ENCODE measurements around the gene EAPP.
"Not testable (repeated sequence)": the region's sequence is repeated elsewhere in the genome, so short reads cannot be mapped to it uniquely, and the experiment has no call there.

The EAPP gene

GRCh38 chr14:34538871-34539406, 562 bp downstream of the EAPP start:
- ATAC-seq (ENCODE audit: low read depth), result peak; percentile 7; the same call in 2 of the 3 replicates
- H3K9me3 ChIP-seq (ENCODE audit: severe bottlenecking), result no peaks in the 10 kb centered on the region
- peaks cover 11% of the 10 kb centered on the region for H3K4me1 ChIP-seq (ENCODE audit: insufficient read depth, poor library complexity, severe bottlenecking)
- peak overlapping the region; percentile 83 for H3K4me3 ChIP-seq (ENCODE audit: severe bottlenecking)
- H3K27ac ChIP-seq (ENCODE audit: poor library complexity, severe bottlenecking), result peak overlapping the region; percentile 42
- H3K27me3 ChIP-seq (ENCODE audit: insufficient read depth, poor library complexity, severe bottlenecking), result no peaks in the 10 kb centered on the region
- H3K36me3 ChIP-seq (ENCODE audit: low read depth), result peaks cover 30% of the 10 kb centered on the region
- no peak for TF ChIP-seq CTCF (IDR thresholded peaks at IDR 0.05; ENCODE audit: poor library complexity, severe bottlenecking)
- no peak for DNase-seq (ENCODE audit: low spot score)

GRCh38 chr14:34538096-34538495, 1.4 kb downstream of the EAPP start:
- H3K4me1 ChIP-seq (ENCODE audit: insufficient read depth, poor library complexity, severe bottlenecking), result peaks cover 11% of the 10 kb centered on the region
- not testable (repeated sequence) for DNase-seq (ENCODE audit: low spot score); H3K9me3 ChIP-seq (ENCODE audit: severe bottlenecking); H3K27ac ChIP-seq (ENCODE audit: poor library complexity, severe bottlenecking); H3K27me3 ChIP-seq (ENCODE audit: insufficient read depth, poor library complexity, severe bottlenecking); ATAC-seq (ENCODE audit: low read depth)
- peaks cover 39% of the 10 kb centered on the region for H3K36me3 ChIP-seq (ENCODE audit: low read depth)
- peak overlapping the region; percentile 83 for H3K4me3 ChIP-seq (ENCODE audit: severe bottlenecking)

GRCh38 chr14:34537677-34538009, 1.9 kb downstream of the EAPP start:
- H3K4me3 ChIP-seq (ENCODE audit: severe bottlenecking), result no peak overlapping the region
- H3K4me1 ChIP-seq (ENCODE audit: insufficient read depth, poor library complexity, severe bottlenecking), result peaks cover 11% of the 10 kb centered on the region
- no peaks in the 10 kb centered on the region for H3K27me3 ChIP-seq (ENCODE audit: insufficient read depth, poor library complexity, severe bottlenecking)
- no peak for TF ChIP-seq CTCF (IDR thresholded peaks at IDR 0.05; ENCODE audit: poor library complexity, severe bottlenecking)
- no peak for DNase-seq (ENCODE audit: low spot score)
- no peak overlapping the region for H3K27ac ChIP-seq (ENCODE audit: poor library complexity, severe bottlenecking)
- no peaks in the 10 kb centered on the region for H3K9me3 ChIP-seq (ENCODE audit: severe bottlenecking)
- H3K36me3 ChIP-seq (ENCODE audit: low read depth), result peaks cover 43% of the 10 kb centered on the region
- ATAC-seq (ENCODE audit: low read depth), result no peak

- peaks cover 44% of the 10 kb centered on the region for H3K36me3 ChIP-seq (ENCODE audit: low read depth)
- H3K9me3 ChIP-seq (ENCODE audit: severe bottlenecking), result no peaks in the 10 kb centered on the region
- H3K27ac ChIP-seq (ENCODE audit: poor library complexity, severe bottlenecking), result no peak overlapping the region
- no peak overlapping the region for H3K4me3 ChIP-seq (ENCODE audit: severe bottlenecking)
- DNase-seq (ENCODE audit: low spot score) (no peak), ATAC-seq (ENCODE audit: low read depth) (no peak)
- H3K4me1 ChIP-seq (ENCODE audit: insufficient read depth, poor library complexity, severe bottlenecking), result peaks cover 11% of the 10 kb centered on the region
- H3K27me3 ChIP-seq (ENCODE audit: insufficient read depth, poor library complexity, severe bottlenecking), result no peaks in the 10 kb centered on the region
- no peak for TF ChIP-seq CTCF (IDR thresholded peaks at IDR 0.05; ENCODE audit: poor library complexity, severe bottlenecking)
Measured at GRCh38 chr14:34536951-34537676, 2.4 kb downstream of the EAPP start.

- ATAC-seq (ENCODE audit: low read depth) (no peak), DNase-seq (ENCODE audit: low spot score) (no peak)
- no peak overlapping the region for H3K4me3 ChIP-seq (ENCODE audit: severe bottlenecking)
- no peaks in the 10 kb centered on the region for H3K27me3 ChIP-seq (ENCODE audit: insufficient read depth, poor library complexity, severe bottlenecking)
- no peak for TF ChIP-seq CTCF (IDR thresholded peaks at IDR 0.05; ENCODE audit: poor library complexity, severe bottlenecking)
- peaks cover 81% of the 10 kb centered on the region for H3K36me3 ChIP-seq (ENCODE audit: low read depth)
- H3K9me3 ChIP-seq (ENCODE audit: severe bottlenecking), result no peaks in the 10 kb centered on the region
- no peak overlapping the region for H3K27ac ChIP-seq (ENCODE audit: poor library complexity, severe bottlenecking)
- no peaks in the 10 kb centered on the region for H3K4me1 ChIP-seq (ENCODE audit: insufficient read depth, poor library complexity, severe bottlenecking)
Measured at GRCh38 chr14:34527591-34527990, 11.9 kb downstream of the EAPP start.

GRCh38 chr14:34524216-34524615, 15.3 kb downstream of the EAPP start:
- H3K27me3 ChIP-seq (ENCODE audit: insufficient read depth, poor library complexity, severe bottlenecking); H3K4me3 ChIP-seq (ENCODE audit: severe bottlenecking); H3K27ac ChIP-seq (ENCODE audit: poor library complexity, severe bottlenecking); H3K4me1 ChIP-seq (ENCODE audit: insufficient read depth, poor library complexity, severe bottlenecking); H3K9me3 ChIP-seq (ENCODE audit: severe bottlenecking); DNase-seq (ENCODE audit: low spot score); ATAC-seq (ENCODE audit: low read depth): not testable (repeated sequence)
- peaks cover 89% of the 10 kb centered on the region for H3K36me3 ChIP-seq (ENCODE audit: low read depth)
